Measurements from ENCODE around the gene ZFPM1.
"Not testable (repeated sequence)": the region's sequence is repeated elsewhere in the genome, so short reads cannot be mapped to it uniquely, and the experiment has no call there.

The ZFPM1 gene

DNA sequence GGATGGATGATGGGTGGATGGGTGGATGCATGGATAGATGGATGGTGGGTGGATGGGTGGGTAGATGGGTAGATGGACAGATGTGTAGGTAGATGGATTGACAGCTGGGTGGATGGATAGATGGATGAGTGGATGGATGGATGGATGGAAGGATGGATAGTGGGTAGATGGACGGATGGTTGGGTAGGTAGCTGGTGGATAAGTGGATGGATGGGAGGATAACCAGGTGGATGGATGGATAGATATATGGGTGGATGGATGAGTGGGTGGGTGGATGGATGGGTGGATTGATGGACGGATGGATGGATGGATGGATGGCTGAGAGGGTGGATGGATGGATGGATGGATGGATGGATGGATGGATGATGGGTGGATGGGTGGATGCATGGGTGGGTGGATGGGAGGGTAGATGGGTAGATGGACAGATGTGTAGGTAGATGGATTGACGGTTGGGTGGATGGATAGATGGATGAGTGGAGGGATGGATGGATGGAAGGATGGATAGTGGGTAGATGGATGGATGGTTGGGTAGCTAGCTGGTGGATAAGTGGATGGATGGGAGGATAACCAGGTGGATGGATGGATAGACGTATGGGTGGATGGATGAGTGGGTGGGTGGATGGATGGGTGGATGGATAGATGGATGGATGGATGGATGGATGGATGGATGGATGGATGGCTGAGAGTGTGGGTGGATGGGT is 65.5 kb downstream of the ZFPM1 start:
- not testable (repeated sequence) for DNase-seq

DNA sequence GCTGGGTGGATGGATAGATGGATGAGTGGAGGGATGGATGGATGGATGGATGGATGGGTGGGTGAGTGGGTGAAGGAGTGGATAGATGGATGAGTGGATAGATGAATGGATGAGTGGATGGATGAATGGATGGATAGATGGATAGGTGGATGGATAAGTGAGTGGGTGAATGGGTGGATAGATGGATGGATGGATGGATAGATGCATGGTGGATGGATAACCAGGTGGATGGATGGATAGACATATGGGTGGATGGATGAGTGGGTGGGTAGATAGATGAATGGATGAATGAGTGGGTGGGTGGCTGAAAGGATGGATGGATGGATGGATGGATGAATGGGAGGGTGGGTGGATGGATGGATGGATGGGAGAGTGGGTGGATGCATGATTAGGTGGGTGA is 66.2 kb downstream of the ZFPM1 start:
- DNase-seq, result no peak

DNA sequence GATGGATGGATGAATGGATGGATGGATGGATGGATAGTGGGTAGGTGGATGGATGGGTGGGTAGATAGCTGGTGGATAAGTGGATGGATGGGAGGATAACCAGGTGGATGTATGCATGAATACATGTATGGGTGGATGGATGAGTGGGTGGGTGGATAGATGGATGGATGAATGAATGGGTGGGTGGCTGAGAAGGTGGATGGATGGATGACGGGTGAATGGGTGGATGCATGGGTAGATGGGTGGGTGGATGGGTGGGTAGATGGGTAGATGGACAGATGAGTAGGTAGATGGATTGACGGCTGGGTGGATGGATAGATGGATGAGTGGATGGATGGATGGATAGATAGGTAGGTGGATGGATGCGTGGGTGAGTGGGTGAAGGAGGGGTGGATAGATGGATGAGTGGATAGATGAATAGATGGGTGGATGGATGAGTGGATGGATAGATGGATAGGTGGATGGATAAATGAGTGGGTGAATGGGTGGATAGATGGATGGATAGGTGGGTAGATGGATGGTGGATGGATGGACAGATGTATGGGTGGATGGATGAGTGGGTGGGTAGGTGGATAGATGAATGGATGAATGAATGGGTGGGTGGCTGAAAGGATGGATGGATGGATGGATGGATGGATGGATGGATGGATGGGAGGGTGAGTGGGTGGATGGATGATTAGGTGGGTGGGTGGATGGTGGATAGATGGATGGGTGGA is 67.0 kb downstream of the ZFPM1 start:
- DNase-seq, result no peak

DNA sequence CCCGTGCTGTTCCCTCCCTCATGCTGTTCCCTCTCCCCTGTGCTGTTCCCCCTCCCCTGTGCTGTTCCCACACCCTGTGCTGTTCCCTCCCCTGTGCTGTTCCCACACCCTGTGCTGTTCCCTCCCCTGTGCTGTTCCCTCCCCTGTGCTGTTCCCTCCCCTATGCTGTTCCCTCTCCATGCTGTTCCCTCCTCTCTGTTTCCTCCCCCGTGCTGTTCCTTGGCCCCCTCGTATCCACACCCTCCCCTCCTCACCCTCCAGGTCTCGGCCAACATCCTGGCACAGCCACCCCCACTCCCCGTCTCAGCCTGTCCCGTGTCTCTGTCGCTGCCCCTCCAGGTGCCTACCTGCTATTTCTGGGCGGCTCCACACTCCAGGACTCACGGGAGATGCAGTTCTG is 68.6 kb downstream of the ZFPM1 start:
- DNase-seq, result no peak

DNA sequence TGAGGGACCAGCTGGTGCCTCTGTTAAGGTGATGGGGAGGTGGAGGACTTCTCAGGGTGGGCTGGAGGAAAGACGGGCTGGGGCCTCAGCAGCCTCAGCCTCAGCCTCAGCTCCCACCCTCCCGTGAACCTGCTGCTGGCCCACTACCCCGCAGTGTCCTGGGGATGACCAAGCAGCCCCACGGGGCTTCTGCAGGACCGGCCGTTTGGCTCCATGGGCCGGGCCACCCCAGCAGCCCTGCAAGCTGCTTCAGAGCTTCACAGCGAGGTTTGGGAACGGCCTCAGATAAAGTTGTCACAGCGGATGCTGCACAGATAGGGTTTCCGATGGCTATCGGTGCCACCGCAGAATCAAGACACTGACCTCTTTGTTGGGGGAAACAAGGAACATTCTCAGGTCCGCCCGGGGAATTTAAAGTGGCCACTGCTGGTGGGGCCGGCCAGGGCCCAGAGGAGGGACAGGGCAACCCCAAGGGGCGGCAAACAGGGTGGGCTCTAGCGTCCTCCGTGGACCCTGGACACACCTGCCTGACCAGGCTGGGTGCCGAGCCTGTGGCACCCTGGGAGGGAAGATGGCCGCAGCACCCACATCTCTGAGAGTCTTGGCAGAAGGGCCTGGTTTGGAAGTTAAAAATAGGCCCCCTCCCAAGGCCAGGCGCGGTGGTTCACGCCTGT is 69.3 kb downstream of the ZFPM1 start:
- DNase-seq, result no peak

DNA sequence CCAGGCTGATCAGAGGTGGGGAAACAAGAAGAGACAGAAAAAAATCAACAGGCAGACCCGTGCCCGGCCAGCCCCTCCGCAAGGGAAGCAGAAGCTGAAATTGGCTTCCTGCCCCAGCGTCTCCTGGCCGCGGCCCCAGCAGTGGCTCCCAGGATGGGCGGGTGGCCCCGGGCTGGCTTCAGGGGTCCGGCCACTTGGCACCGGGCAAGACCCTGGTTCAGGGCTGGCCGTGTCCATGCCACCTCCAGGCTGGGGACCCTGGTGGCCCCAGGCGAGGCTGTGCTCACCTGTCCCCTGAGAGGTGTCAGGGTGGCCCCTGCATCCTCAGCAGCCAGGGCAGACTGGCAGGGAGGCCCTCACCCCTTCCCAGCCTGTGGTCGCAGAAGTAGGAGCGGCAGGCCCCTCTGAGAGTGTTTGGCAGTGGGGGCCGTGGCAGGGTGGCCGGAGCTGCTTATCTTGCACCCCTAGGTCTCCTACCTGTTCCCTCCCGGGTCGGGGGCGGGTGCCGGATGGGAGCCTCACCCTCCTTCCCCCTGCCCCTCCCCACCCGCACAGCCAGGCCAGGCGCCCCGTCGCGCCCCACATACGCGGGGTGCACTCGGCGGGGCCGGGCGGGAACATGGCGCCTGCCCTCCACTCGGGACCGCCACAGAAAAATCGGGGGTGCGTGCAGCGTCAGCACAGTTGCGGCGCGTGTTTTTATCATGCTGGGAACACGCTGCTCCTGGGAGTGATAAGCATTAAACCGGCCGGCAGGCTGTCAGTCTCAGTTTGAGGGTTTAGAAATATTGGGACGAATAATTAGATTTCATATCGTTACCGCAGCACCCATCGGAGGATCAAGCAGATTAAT is 70.5 kb downstream of the ZFPM1 start:
- no peak for DNase-seq

DNA sequence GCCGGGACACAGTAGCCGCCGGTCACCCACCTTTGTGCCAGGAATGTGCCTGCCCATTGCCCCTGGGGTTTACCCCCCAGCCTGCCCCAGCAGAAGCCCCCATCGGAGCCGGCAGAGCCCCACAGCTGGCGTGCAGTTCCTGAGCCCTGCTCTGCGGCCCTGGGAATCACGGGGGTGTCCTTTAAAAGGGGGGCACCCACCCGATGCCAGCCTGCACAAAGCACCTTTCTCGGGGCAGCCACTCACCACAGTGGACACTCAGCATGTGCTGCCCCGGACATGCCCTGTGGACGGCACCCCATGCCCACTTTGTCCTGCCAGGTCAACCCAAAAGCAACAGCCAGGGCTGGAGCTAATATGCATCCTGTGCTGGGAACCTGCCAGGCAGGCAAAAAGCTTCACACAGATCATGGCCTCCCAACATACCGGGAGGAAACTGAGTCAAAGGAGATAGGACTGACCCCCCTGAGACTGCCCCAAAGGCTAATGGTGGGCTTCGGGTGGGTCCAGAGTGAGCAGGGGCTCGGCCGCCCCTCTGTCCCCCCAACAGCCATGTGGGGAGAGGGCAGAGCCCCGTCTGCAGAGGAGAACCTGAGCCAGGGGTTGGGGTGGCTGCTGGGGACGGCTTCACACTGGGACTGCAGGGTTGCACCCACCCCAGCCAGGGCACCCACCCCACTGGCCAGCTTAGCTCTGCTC is 71.3 kb downstream of the ZFPM1 start:
- no peak for DNase-seq

DNA sequence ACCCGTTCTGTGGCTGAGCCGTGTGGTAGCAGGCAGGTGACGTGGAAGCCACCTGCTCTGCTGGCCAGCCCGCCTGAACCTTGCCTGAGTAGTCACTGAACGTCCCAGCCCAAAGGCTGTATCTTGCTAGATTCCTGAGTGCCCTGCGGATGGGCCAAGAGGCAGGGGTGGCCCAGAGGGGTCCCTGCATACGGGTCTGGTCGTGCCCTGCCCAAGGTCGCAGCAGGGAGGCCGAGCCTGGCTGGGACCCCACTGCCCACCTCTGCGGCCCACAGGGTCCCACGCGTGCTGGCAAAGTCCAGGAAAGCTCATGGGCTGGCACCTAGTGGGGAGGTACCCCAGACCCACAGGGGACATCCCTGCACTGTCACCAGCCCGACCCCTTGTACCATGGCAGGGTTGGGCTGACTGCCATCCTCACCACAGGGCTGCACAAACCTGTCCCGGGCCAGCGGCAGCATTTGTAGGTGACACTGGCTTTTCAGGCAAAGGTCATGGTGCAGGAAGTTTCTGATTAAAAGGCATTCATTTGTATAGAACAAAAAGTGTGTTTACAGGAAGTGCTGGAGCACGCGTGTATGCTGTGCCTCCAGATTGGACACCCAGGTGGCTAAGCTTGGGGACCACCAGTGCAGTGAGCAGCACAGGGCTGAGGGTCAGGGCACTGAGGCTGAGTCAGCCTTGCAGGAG is 72.0 kb downstream of the ZFPM1 start:
- DNase-seq, result no peak

DNA sequence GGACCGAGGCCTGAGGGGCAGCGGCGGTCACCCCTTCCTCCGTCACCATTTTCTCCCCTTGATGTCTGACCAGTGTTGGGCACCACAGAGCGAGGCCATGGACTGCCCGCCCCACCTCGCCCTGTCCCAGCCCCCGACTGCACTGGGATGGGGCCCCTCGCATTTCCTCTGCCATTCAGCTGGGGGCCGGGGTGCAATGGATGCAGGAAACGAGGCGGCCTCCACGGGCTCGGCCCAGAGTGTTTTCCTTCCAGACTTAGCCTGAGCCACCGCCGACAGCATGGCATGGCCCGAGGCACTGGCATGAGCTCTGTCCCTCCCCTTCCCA is 72.5 kb downstream of the ZFPM1 start:
- no peak for DNase-seq

DNA sequence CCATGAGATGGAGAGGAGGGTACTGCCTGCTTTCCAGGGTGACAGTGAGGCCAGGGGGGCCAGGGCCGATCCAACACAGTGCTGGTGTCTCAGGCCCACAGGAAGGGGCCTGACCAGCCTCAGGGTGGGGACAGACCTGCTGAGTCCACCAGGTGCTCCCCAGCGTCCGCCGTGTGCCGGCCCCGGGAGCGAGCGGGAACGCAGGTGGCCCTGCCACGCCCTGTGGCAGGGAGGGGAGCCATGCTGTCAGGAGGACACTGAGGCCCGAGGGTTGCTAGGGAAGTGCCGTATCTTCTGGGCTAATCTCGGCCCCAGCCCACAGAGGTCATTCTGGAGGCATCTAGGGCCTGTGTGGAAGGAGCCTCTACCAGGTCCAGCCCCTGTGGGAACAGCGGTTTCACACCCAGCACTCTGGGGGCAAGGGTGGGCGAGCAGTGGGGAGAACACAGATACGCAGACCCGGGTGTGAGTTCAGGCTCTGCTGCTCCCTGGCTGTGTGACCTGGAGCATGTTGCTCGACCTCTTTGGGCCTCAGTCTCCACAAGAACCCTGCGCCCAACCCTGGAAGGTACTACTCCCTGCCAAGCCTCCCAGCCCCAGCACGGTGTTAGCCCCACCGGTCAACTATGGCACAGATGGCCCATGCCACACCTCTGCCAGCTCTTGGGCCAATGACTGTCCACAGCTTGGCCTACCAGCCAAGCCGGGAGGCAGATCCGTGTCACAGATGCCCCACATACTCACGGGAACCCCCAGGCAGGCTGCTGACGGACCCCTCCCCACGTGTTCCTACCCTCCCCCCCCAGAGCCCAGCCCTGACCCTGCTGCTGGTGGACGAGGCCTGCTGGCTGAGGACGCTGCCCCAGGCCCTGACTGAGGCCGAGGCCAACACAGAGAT is 73.2 kb downstream of the ZFPM1 start:
- DNase-seq, result no peak

DNA sequence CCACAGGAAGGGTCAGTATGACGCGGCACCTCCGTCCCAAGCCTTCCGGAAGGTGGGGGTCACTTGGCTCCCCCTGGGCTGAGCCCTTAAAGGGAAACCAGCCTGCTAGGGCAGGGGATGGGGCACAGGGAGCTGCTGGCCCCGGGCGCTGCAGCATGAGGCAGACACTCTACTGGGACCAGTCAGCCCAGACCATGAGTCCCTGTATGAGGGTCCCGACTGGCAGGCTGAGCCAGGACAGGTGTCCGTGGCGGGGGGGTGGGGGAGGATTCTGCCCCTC is 73.8 kb downstream of the ZFPM1 start:
- DNase-seq, result no peak

DNA sequence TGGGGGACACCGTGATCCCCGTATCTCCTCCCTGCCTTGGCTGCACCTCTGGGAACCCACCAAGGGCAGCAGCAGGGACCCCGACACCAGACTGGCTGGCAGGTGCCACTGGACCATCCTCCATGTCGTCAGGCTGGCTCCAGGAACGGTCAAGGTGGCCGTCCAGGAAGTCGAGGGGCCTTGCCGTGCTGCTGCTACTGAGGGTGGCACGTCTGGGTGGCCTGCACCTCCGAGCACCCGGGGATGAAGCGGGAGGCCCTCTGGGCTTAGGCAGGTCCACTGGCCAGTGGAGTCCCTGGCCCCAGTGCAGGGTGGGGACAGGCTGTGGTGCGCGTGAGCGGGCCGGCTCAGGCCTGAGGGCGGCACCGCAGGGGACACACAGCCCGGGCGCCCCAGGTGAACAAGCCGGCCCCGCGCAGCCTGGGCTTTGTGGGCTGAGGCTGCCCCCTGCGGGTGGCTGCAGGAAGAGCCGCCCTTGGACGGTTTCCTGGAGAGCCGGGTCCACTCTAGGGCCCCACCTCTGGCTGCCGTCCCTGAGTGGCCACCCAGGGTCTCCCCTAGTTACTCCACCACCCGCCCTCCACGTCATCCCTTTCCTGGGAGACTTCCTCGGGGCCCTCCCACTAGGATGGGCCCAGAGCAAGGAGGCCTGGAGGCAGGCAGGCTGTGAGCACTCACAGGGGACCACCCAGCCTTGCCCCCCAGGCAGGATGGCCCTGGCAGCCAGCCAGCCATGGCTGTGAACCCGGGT is 74.3 kb downstream of the ZFPM1 start:
- peak; percentile 41 for DNase-seq

DNA sequence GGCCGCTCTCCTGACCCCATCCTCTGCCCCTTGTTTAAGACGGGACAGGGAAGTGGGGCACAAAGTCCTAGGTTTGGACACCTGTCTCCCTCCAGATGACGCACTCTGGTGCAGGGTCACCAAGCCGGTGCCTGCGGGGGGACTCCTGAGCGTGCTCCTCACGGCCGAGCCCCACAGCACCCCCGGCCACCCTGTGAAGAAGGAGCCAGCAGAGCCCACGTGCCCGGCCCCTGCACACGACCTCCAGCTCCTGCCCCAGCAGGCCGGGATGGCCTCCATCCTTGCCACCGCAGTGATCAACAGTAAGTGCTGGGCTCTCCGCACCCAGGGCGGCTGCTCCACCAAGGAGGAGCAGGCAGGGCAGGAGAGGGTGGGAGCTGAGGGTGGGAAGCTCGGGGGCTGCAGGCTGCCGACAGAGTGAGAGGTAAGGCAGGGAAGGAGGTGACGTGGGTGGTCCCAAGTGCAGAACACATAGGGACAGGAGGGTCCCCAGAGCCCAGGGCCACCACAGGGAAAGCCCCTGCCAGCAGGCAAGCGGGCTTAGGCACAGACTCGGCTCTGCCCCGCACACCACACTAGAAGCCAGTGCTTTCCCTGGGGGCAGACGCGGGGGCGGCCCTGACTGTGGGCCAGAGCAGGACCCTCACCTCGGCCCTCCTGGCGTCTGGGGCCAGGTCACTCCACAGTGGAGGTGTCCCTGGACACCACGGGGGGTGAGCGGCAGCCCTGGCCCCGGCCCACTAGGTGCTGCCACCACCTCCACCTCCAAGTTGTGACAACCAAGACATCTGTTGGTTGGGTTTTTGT is 75.1 kb downstream of the ZFPM1 start:
- DNase-seq, result no peak

DNA sequence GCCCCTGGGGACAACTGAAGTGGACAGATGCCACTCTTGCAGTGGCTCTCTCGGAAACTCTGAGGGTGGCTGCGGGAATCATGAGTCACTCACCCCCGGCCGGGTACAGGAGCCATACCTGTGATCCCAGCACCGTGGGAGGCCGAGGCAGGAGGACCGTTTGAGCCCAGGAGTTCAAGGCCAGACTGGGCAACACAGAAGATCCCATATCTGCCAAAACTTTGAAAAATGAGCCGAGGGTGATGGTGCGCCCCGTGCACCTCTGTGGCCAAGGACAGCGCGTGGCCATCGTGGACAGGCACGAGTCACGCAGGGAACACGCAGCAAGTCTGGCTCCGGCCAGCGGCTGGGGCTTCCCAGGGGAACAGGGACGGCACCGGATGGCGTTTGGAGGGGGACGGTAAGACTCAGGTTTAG is 75.8 kb downstream of the ZFPM1 start:
- no peak for DNase-seq

DNA sequence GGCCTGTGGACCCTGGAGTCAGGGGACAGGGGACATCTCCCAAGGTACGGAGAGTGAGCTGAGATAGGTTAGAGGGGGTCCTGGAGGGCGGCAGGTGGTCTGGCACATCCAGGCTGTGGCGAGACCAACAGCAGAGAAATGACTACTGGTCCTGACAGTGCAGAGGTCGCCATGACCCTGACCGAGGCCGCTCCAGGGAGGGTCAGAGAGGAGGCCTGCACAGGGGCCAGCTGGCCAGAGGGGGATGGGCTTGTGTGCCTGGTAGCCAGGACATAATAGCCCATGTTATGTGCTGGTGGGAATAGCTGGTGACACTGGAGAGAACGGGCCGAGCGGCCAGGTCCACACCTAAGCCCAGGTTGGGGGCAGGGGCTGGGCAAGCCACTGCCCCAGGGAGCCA is 76.5 kb downstream of the ZFPM1 start:
- no peak for DNase-seq

DNA sequence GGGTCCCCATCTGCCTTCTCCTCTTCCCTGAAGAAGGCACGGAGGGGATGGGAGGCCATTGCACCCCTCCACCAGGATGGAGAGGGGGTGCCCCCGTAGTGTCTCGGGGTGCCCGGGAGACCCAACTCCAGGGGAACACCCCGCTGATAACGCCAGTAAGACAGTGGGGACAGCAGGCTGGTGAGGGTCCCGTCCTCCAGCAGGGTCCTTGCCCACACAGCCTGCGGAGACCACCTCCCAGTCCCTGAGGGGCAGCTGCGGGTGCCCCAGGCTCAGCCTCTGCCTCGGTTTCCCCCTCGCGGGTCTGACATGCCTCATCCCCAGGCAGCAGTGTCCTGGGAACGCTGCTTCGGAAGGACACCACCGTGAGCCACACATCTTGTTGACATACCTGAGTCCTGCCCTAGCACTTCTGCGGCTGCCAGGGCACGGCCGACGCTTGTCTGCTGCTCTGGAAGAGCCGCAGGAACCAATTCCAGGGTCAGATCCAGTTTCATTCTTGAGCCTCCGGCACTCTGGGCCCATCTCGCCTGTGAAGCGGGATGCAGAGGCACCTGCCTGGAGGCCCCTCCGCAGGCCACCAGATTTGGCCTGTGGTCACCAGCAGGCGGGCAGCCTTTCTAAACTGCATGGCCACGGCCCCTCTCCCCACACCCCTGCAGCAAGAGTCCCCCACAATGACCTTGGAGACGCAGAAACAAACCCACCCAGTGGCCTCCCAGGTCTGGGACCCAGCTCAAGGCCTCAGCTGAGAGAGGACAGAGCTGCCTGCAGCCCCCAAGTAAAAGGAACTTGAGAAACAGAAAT is 77.2 kb downstream of the ZFPM1 start:
- DNase-seq, result no peak

DNA sequence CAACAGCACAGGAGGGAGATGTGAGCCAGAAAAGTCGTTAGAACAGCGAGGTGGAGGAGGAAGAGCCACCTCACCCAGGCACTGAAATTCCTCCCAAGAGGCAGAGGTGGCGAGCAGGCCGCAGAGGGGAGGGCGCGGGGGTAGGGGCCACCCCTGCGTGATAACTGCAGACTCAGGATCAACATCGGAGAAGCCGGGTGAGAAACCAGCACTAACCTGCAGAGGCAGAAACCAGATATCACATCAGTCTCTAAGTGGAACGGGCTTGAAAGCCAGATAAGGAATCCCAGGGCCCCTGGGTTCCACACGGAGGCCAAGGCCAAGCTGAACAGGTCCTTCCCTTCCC is 77.8 kb downstream of the ZFPM1 start:
- no peak for DNase-seq

DNA sequence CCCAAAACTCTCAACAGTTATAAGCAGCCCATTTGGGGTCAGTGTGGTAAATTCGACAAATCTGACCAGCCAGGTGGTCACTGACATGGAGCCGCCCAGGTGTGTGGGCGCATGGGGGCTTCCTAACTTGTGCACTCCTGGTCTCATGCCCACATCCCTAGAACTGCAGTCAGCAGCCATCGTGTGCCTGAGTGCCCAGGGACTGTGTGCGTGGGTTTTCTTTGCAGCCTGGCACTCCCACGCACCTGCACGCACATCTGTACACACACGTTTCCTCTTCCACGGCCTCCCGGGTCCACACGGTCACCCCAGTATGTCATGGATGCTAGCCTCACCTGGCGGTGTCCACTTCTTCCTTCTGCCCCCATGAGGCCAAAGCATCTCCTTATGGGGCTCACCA is 78.3 kb downstream of the ZFPM1 start:
- no peak for DNase-seq

DNA sequence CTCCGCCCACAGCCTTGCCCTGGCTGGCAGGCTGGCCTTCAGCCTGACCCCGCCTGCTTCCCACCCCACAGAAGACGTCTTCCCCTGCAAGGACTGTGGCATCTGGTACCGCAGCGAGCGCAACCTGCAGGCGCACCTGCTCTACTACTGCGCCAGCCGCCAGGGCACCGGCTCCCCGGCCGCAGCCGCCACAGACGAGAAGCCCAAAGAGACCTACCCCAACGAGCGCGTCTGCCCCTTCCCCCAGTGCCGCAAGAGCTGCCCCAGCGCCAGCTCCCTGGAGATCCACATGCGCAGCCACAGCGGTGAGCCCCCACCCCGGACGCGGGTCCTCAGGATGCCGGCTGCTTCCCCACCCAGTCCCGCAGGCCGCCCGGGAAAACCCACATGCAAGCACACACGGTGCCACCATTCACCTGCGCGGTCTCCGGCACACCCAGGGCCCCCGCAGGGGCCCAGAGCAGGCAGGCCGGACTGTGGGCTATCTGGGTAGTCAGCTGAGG is 78.9 kb downstream of the ZFPM1 start:
- no peak for DNase-seq

Data from activated effector memory CD4-positive, alpha-beta T cell treated with Interleukin-2 at 50 U/mL for 16 hours (primary cell).